KBM-7 (cell line): ENCODE data around the gene CTIF.

ENCODE experiments used
- DNase-seq: peaks from one replicate; pipeline ENCODE4 v3.0.0-alpha.2; 2015
- in situ Hi-C: fragments of 300-500 bp; cut with MboI; formaldehyde crosslinking; loops from 2 replicates; pipeline ENCODE4 v1.14.3; 2020; ENCODE audit warnings: low sequenced_read_pairs, low pct_unique_long_range_greater_than_20kb, mixed read lengths

Gene CTIF

GRCh38 chr18:48877941-48878340 is 339.1 kb downstream of the CTIF start:
- no peak for DNase-seq
- in situ Hi-C loops: no loop called here

GRCh38 chr18:48878471-48878870 is 339.6 kb downstream of the CTIF start:
- no peak for DNase-seq
- in situ Hi-C loops: no loop called here

DNA sequence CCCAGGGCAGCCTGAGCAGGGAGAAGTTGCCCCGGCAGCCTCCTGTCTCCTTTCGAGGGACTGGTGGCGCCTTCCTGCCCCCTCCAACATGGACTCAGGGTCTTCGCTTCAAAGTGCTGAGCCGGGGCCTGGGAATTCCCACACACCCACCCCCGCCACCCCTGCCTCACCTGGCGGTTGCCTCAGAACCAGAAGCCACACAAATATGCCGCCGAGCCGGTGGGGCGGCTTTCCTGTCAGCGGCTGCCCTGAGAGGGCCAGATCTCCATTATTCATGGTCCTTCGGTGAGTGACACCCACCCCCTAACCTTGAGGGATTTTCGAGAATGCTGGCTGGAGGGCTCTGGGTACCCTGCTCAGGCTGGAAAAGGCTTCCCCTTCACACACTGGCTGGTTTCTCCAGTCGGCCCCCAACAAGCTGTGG is 340.2 kb downstream of the CTIF start:
- DNase-seq: no peak

GRCh38 chr18:48880931-48881330 is 342.1 kb downstream of the CTIF start:
- in situ Hi-C loops: no loop called here

More for the DNA sequence above, 340.2 kb downstream of the CTIF start:
- in situ Hi-C loops: no loop called here

GRCh38 chr18:48882379-48882778 is 343.5 kb downstream of the CTIF start:
- in situ Hi-C loops: no loop called here
- DNase-seq: no peak

More at GRCh38 chr18:48880931-48881330, 342.1 kb downstream of the CTIF start:
- DNase-seq: no peak

- DNase-seq: no peak
- in situ Hi-C loops: no loop called here
These were observed 345.5 kb downstream of the CTIF start for GRCh38 chr18:48884306-48884705.

GRCh38 chr18:48884771-48885170 is 345.9 kb downstream of the CTIF start:
- in situ Hi-C loops: no loop called here

GRCh38 chr18:48885266-48885923 is 346.6 kb downstream of the CTIF start:
- no peak for DNase-seq
- in situ Hi-C loops: no loop called here

More at GRCh38 chr18:48884771-48885170, 345.9 kb downstream of the CTIF start:
- no peak for DNase-seq

- in situ Hi-C loops: no loop called here
- no peak for DNase-seq
These were observed 347.1 kb downstream of the CTIF start for GRCh38 chr18:48885924-48886400.

- no peak for DNase-seq
- in situ Hi-C loops: no loop called here
These were observed 347.9 kb downstream of the CTIF start for GRCh38 chr18:48886520-48887293.

- DNase-seq: no peak
- in situ Hi-C loops: no loop called here
These were observed 348.6 kb downstream of the CTIF start for GRCh38 chr18:48887294-48887904.

- in situ Hi-C loops: no loop called here
These were observed 349.3 kb downstream of the CTIF start for GRCh38 chr18:48887905-48888772.

DNA sequence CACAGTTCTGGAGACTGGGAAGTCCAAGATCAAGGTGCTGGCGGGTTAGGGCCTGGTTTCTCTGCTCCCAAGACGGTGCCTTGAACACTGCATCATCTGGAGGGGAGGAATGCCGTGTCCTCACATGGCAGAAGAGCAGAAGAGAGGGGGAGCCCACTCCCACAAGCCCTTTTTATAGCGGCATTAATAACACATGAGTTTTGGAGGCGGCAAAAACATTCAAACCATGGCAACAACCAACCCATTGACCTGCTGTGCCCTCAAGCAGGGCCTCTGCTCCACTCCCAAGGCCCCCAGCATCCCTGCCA is 349.9 kb downstream of the CTIF start:
- no peak for DNase-seq
- in situ Hi-C loops: no loop called here

More at GRCh38 chr18:48887905-48888772, 349.3 kb downstream of the CTIF start:
- no peak for DNase-seq

- no peak for DNase-seq
- in situ Hi-C loops: no loop called here
These were observed 350.5 kb downstream of the CTIF start for GRCh38 chr18:48889115-48889941.

- DNase-seq: no peak
- in situ Hi-C loops: no loop called here
These were observed 351.3 kb downstream of the CTIF start for GRCh38 chr18:48889981-48890762.

GRCh38 chr18:48891721-48892120 is 352.9 kb downstream of the CTIF start:
- no peak for DNase-seq
- in situ Hi-C loops: no loop called here

DNA sequence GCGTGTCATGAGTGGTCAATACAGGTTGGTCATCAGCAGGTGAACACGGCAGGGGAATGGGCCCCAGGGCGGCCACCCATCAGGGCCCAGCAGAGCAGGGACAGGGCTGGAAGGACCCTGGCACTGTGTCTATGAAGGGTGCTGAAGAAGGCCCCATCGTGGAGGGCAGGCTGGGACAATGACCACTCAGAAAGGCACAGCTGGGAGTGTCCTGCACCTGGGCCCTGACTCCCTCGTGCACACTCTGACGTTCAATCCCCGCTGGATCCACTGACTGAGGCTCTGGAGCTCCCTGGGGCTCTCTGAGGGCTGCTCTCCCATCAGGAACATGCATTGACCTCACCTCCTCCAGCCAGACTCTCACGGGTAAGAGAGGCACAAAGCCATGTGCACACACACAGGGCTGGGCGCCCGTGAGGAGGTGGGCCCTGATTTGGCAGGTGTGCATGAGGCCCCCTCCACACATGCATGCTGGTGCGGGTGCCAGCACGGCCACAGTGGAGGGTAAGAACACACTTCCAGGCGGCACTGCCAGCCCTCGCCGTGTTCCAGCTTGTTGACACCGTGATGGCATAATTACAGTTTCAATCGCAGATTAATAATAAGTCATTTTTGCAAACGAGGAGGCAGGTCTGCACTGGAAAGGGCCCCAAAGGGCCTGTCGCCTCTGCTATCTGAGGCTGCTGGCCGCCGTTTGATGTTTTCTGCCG is 353.5 kb downstream of the CTIF start:
- no peak for DNase-seq
- in situ Hi-C loops: no loop called here
